ENCODE results near the gene EIF1AD. TPM values are rescaled to one million over a fixed set of nuclear protein-coding genes. Genes with fewer than 3 reads are reported as not detected.

Gene EIF1AD
- total and polyA plus RNA-seq, 9 of the 15 experiments (the other 6 are each of a cell fraction or from before 2014, with no cell fraction given), result 50.1 to 98.8 (median 58.7) TPM

- in situ Hi-C loops (cut with MboI), result no loop called here
Observed at GRCh38 chr11:66037327-66037726, 35.4 kb upstream of the EIF1AD start.

More at GRCh38 chr11:66037327-66037726, 35.4 kb upstream of the EIF1AD start:
- H3K9me1 ChIP-seq (ENCODE audit: control insufficient read depth, insufficient read depth, low read length), result no peaks in the 10 kb centered on the region
- H4K20me1 ChIP-seq (replicated peaks; ENCODE audit: control insufficient read depth, insufficient read depth, low read length), result no peaks in the 10 kb centered on the region
- FAIRE-seq (no peak), DNase-seq (ENCODE audit: extremely low read depth in 1 of 4, low spot score in 3 of 4) (no peak), ATAC-seq (no peak)
- peaks cover 3% of the 10 kb centered on the region; the same call in 1 of the 2 replicates for H3K9me3 ChIP-seq (replicated peaks; ENCODE audit: control insufficient read depth, insufficient read depth, low read depth, low read length)
- POLR2A ChIA-PET, result interaction anchor here (1.5 to 2.1 kb wide), 2 partner anchors 11 to 15 kb away, joined by 3 to 6 read pairs; partner anchors contain the start of genes CATSPER1 and SF3B2
- TF ChIP-seq ZNF24 (IDR thresholded peaks at IDR 0.05) (no peak), ZNF76 (CRISPR knock-in tag; IDR thresholded peaks at IDR 0.05; ENCODE audit: borderline replicate concordance) (no peak), IFI16 (CRISPR knock-in tag; IDR thresholded peaks at IDR 0.05) (no peak), MECOM (CRISPR knock-in tag; IDR thresholded peaks at IDR 0.05) (no peak), SRSF1 (IDR thresholded peaks at IDR 0.05; ENCODE audit: low read depth, low read length) (no peak), HSF4 (CRISPR knock-in tag; IDR thresholded peaks at IDR 0.05; ENCODE audit: borderline replicate concordance) (no peak), GMEB1 (CRISPR knock-in tag; IDR thresholded peaks at IDR 0.05) (no peak), GTF3C2 (IDR thresholded peaks at IDR 0.05; ENCODE audit: borderline replicate concordance, extremely low read depth, insufficient read length) (no peak), DDX20 (tag; IDR thresholded peaks at IDR 0.05; ENCODE audit: low read depth) (no peak), ELF1 (tag; IDR thresholded peaks at IDR 0.05) (no peak), MED1 (CRISPR knock-in tag; IDR thresholded peaks at IDR 0.05; ENCODE audit: borderline replicate concordance) (no peak), TAL1 (IDR thresholded peaks at IDR 0.05) (no peak), SRF (CRISPR knock-in tag; IDR thresholded peaks at IDR 0.05) (no peak), GABPB2 (CRISPR knock-in tag; conservative IDR thresholded peaks at IDR 0.05) (no peak), PTRF (tag; IDR thresholded peaks at IDR 0.05) (no peak), SRSF7 (optimal IDR thresholded peaks at IDR 0.05; ENCODE audit: low read depth, low read length) (no peak)
- TF ChIP-seq, protein P1, sequence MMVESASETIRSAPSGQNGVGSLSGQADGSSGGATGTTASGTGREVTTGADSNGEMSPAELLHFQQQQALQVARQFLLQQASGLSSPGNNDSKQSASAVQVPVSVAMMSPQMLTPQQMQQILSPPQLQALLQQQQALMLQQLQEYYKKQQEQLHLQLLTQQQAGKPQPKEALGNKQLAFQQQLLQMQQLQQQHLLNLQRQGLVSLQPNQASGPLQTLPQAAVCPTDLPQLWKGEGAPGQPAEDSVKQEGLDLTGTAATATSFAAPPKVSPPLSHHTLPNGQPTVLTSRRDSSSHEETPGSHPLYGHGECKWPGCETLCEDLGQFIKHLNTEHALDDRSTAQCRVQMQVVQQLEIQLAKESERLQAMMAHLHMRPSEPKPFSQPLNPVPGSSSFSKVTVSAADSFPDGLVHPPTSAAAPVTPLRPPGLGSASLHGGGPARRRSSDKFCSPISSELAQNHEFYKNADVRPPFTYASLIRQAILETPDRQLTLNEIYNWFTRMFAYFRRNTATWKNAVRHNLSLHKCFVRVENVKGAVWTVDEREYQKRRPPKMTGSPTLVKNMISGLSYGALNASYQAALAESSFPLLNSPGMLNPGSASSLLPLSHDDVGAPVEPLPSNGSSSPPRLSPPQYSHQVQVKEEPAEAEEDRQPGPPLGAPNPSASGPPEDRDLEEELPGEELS (CRISPR knock-in tag; IDR thresholded peaks at IDR 0.05; ENCODE audit: borderline replicate concordance), result no peak
- no peak overlapping the region for H3K9ac ChIP-seq (ENCODE audit: insufficient read depth in 1 of 2, low read depth in 2 of 2, low read length in 2 of 2)
- peaks cover 2 to 9% of the 10 kb centered on the region in 2 experiments; a peak in 4 of 5 replicates for H3K27me3 ChIP-seq (ENCODE audit: control insufficient read depth in 2 of 2, insufficient read depth in 2 of 2, low read length in 2 of 2)
- CTCF ChIA-PET (ENCODE audit: low intra/inter-chr PET ratio), result no interaction called here
- WGBS (ENCODE audit: insufficient coverage, low coverage, missing lambda C conversion rate), result 26% methylated on average over 3 of the region's 3 CpGs
- no peak overlapping the region for H3K27ac ChIP-seq (ENCODE audit: extremely low read depth, low read depth, low read length)
- intact Hi-C loops (cut with micrococcal nuclease), result no loop called here
- H3K4me1 ChIP-seq (replicated peaks in 1 of 2; ENCODE audit: control insufficient read depth in 2 of 2, insufficient read depth in 2 of 2, low read length in 2 of 2), result no peaks in the 10 kb centered on the region
- H3K36me3 ChIP-seq (ENCODE audit: control insufficient read depth, insufficient read depth, low read length), result no peaks in the 10 kb centered on the region
- no peaks in the 10 kb centered on the region for H3K79me2 ChIP-seq (ENCODE audit: control insufficient read depth, insufficient read depth, low read length)
- no peak overlapping the region for H3K4me3 ChIP-seq
- BruUV-seq (replicated peaks), result no TSS peak
- no peak overlapping the region for H2AFZ ChIP-seq (ENCODE audit: low read depth, low read length)
- H3K4me2 ChIP-seq (ENCODE audit: insufficient read depth, low read length), result no peak overlapping the region

Data from K562 (cell line).